ENCODE data around the gene GNAS-AS1. TPM values are rescaled to one million over a fixed set of nuclear protein-coding genes. Genes with fewer than 3 reads are reported as not detected.
A peak's percentile ranks its signal among the peaks of the same experiment; 100 is the strongest.

GNAS-AS1 gene
- polyA plus RNA-seq, 1 donor from 2014 or later: not detected

DNA sequence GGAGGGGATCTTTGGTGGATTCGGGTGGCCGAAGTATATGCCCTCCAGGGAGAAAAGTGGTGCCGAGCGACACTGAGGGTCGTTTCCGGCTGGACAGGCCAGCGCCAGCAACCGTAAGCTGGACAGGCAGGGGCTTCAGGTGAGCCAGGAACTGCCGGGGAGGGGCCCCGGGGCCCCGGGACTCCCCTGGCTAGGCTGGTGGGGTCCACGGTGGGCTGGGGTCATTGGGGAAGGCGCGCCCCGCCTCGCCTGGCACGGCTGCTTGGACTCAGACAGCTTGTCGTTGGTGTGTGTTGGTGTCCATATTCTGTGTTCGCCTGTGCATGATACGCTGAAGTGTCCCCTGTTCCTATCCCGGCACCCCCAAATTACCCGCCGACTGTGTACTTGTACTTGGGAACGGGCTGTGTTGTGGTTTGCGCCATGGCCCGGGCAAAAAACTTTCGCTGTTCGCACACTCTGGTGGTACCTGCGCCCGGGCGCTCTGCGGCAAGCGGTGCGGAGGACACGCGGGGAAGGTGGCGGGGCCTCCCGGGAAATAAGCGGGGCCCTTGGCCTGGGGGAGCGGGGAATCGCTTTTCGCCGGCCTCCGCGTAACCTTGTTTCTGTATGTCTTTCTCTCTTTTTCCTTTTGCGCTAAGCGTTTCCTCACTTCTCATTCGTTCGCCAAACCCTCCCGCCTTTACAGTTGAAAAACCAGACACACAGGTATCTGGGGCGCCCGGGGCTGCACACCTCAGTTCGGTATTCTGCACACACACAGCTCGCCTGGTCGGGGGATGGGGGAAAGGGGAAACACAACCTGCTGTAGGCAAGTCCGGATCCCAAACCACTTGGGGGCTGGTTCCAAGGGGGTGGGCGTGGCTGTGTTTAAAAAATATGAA is 5.0 kb upstream of the GNAS-AS1 start:
- peak overlapping the region in 3 of 4 donors; percentile 44 to 55 (median 52) for H3K4me3 Mint-ChIP-seq
- H3K4me1 Mint-ChIP-seq: peaks cover 4 to 11% (median 7%) of the 10 kb centered on the region in 3 donors
- no peaks in the 10 kb centered on the region for H3K9me3 Mint-ChIP-seq
- no peaks in the 10 kb centered on the region for H3K36me3 Mint-ChIP-seq
- H3K27ac Mint-ChIP-seq: no peak overlapping the region
- H3K27me3 Mint-ChIP-seq: peaks cover 41% of the 10 kb centered on the region

DNA sequence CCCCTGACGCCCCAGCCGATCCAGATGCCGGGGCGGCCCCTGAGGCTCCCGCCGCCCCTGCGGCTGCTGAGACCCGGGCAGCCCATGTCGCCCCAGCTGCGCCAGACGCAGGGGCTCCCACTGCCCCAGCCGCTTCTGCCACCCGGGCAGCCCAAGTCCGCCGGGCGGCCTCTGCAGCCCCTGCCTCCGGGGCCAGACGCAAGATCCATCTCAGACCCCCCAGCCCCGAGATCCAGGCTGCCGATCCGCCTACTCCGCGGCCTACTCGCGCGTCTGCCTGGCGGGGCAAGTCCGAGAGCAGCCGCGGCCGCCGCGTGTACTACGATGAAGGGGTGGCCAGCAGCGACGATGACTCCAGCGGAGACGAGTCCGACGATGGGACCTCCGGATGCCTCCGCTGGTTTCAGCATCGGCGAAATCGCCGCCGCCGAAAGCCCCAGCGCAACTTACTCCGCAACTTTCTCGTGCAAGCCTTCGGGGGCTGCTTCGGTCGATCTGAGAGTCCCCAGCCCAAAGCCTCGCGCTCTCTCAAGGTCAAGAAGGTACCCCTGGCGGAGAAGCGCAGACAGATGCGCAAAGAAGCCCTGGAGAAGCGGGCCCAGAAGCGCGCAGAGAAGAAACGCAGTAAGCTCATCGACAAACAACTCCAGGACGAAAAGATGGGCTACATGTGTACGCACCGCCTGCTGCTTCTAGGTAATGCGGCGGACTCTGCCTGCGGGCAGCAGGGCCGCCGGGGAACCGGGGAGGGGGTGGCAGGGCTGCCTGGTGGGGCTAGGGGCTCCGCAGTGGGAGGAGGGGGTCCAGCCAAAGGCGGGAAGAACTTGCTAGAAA is 4.2 kb upstream of the GNAS-AS1 start:
- peaks cover 42% of the 10 kb centered on the region for H3K27me3 Mint-ChIP-seq

DNA sequence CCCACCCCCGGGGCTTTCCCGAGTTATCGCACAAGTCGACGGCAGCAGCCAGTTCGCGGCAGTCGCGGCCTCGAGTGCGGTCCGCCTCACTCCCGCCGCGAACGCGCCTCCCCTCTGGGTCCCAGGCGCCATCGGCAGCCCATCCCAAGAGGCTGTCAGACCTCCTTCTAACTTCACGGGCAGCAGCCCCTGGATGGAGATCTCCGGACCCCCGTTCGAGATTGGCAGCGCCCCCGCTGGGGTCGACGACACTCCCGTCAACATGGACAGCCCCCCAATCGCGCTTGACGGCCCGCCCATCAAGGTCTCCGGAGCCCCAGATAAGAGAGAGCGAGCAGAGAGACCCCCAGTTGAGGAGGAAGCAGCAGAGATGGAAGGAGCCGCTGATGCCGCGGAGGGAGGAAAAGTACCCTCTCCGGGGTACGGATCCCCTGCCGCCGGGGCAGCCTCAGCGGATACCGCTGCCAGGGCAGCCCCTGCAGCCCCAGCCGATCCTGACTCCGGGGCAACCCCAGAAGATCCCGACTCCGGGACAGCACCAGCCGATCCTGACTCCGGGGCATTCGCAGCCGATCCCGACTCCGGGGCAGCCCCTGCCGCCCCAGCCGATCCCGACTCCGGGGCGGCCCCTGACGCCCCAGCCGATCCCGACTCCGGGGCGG is 3.4 kb upstream of the GNAS-AS1 start:
- H3K4me3 Mint-ChIP-seq: peak overlapping the region in 2 of 4 donors; percentile 66 to 72
- peaks cover 49% of the 10 kb centered on the region for H3K27me3 Mint-ChIP-seq
- peak overlapping the region in 1 of 3 donors; percentile 46 for H3K27ac Mint-ChIP-seq
- H3K4me1 Mint-ChIP-seq: peaks cover 4 to 19% (median 7%) of the 10 kb centered on the region in 3 donors
- H3K9me3 Mint-ChIP-seq: no peaks in the 10 kb centered on the region
- H3K36me3 Mint-ChIP-seq: no peaks in the 10 kb centered on the region

More for the DNA sequence above, 4.2 kb upstream of the GNAS-AS1 start:
- Mint-ChIP-seq H3K4me3 (peak overlapping the region in 2 of 4 donors; percentile 50 to 52), H3K27ac (no peak overlapping the region), H3K36me3 (no peaks in the 10 kb centered on the region), H3K4me1 (peaks cover 4 to 15% (median 7%) of the 10 kb centered on the region in 3 donors), H3K9me3 (no peaks in the 10 kb centered on the region)

DNA sequence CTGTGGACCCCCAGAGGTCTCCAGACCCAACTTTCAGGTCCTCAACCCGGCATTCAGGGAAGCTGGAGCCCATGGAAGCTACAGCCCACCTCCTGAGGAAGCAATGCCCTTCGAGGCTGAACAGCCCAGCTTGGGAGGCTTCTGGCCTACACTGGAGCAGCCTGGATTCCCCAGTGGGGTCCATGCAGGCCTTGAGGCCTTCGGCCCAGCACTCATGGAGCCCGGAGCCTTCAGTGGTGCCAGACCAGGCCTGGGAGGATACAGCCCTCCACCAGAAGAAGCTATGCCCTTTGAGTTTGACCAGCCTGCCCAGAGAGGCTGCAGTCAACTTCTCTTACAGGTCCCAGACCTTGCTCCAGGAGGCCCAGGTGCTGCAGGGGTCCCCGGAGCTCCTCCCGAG is 2.8 kb upstream of the GNAS-AS1 start:
- Mint-ChIP-seq H3K4me1 (peaks cover 4 to 19% (median 7%) of the 10 kb centered on the region in 3 donors), H3K4me3 (no peak overlapping the region), H3K9me3 (no peaks in the 10 kb centered on the region), H3K27me3 (peaks cover 47% of the 10 kb centered on the region), H3K36me3 (no peaks in the 10 kb centered on the region), H3K27ac (peak overlapping the region in 1 of 3 donors; percentile 46)

DNA sequence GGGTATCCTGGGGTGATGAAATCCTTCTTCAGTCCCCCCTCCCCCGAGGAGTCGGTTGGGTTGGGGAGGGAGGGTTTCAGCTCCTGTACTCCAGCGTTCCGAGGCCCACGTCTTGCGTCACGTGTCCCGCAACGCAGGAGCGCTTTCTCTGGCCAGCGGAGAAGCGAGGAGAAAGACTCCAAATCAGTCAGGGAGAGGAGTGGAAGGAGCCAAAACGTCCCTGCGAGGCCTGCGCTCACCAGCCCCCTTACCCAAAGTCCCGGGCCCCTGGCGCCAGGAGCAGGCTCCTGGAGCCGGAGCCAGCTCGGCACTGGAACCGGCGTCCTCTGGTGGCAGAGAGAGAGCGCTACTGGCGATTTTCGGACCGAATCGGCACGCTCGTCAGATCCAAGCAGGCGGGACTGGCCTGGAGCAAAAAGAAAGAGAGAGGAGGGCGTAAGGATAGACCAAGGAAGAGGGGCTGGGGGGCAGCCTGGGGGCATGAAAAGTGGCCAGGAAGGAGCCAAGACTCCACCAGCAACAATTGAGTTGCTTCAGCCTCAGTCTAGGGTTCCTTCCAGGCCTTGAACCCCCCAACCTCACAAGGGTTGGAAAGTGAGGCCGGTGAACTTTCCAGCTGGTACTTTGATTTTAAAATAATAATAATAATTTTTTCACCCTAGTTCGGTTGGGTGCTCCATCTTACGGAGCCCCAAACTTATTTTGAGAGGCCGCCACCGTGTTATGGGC is 2.0 kb upstream of the GNAS-AS1 start, which contains the start of gene GNAS:
GNAS (plus strand) TSS at position 174 of the 729 bp plus-strand sequence.
- Mint-ChIP-seq H3K27ac (no peak within 1 kb of the TSS), H3K27me3 (peaks cover 42% of the 10 kb centered on the region), H3K4me3 (peak within 1 kb of the TSS; percentile 85 to 92 (median 87)), H3K4me1 (peaks cover 8 to 19% (median 8%) of the 10 kb centered on the region in 3 donors), H3K9me3 (no peaks in the 10 kb centered on the region), H3K36me3 (no peaks in the 10 kb centered on the region)

DNA sequence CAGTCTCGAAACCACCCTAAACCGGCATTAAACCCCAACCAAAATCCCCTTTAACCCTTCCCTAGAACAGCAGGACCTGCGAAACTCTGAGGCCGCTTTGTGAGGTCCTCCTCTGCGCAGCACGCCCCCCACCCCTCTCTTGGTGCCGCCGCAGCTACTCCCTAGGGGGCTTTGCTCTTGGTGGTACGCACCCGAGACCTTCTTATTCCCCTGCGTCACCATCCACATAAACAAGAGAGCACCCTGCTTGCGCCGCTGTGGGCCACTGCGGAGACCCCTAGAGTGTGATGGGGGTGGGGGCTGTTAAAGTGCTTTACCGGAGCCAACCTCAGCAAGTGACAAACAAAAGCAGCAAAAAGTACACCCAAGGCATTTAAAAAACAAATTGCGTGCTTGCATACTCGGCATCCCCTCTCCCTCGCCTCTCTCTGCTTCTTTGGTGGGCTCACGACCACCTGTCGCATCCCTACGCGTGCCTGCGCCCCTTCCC is 1.3 kb upstream of the GNAS-AS1 start:
- H3K9me3 Mint-ChIP-seq: no peaks in the 10 kb centered on the region
- H3K4me3 Mint-ChIP-seq: peak overlapping the region; percentile 85 to 92 (median 87)
- no peaks in the 10 kb centered on the region for H3K36me3 Mint-ChIP-seq
- H3K27me3 Mint-ChIP-seq: peaks cover 42% of the 10 kb centered on the region
- peaks cover 9 to 19% (median 12%) of the 10 kb centered on the region in 3 donors for H3K4me1 Mint-ChIP-seq
- H3K27ac Mint-ChIP-seq: no peak overlapping the region

DNA sequence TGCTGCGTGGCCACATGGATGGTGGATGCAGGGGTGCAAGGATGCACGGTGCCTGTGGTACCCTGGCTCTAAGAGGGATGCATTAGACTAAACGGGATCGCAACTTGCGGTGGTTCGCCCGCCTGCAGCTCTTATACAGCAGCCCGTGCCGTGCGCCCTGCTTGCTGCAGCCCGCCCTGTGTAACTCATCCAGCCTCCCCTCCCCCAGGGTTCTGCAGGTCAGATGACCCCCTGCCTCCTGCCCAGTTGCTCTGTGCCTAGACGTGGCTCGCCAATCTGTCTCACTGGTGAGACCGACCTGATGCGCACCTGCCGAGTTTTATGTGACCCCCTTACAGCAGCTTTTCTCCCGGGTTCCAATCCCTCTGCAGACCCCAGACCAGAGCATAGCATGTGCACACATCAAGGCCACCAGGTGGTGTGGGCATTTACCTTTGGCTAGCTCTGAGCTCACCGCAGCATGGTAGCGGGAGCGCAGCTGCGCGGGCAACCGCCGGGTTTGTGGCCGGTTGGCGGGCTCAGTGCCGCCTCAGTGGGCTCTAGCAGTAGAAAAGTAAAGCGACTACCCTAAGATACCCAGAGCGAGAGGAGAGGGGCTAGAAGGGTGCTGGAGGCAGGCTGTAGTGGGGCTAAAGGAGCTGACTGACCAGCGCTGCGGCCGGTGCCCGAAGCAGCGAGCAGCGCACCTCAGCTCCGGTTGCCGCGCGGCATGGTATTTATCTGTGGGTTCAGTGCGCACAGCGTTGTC is 693 bp upstream of the GNAS-AS1 start:
- Mint-ChIP-seq H3K27ac (no peak overlapping the region), H3K4me3 (peak overlapping the region; percentile 85 to 93 (median 90)), H3K4me1 (peaks cover 9 to 19% (median 12%) of the 10 kb centered on the region in 3 donors), H3K9me3 (no peaks in the 10 kb centered on the region), H3K27me3 (peaks cover 44% of the 10 kb centered on the region), H3K36me3 (no peaks in the 10 kb centered on the region)

DNA sequence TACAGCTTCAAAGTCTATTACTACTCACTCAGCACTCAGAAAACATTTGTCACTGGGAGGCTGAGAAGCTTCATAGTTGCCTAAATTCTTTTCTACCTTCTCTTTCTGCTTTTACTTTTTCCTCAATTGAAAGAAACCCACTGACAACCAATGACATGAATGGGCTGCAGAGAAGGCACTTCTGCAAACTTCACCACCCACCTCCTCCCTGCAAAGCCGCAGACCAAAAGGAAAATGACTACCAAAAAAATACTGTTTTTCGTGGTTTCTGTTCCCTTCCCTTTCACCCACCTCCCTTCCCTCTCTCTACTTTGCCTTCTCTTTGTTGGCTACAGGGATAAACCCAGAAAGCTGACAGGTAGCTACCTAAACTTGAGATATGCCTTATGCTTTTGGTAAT is 3.2 kb downstream of the GNAS-AS1 start:
- Mint-ChIP-seq H3K27me3 (peaks cover 39% of the 10 kb centered on the region), H3K36me3 (no peaks in the 10 kb centered on the region), H3K4me3 (no peak overlapping the region), H3K9me3 (no peaks in the 10 kb centered on the region), H3K27ac (no peak overlapping the region), H3K4me1 (peaks cover 6 to 12% (median 8%) of the 10 kb centered on the region in 3 donors)

DNA sequence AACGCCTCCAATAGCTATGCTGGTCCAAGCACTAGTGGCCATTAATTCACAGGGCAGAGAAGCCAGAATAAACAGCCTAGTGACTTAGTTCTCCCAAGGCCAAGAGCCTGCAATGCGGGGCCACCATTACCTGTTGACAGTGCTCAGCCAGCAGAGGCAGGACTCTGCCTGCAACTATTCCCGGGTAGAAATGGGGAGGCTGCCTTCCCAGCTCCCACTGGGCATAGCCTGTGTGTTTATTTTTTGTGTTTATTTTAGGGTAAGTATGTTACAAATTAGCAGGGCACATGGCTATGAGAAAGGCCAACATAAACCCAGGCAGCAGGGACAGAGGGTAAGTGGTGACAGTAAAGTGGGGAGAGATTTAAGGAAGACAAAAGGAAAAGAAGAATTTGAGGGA is 5.0 kb downstream of the GNAS-AS1 start:
- no peak overlapping the region for H3K27ac Mint-ChIP-seq
- H3K4me3 Mint-ChIP-seq: no peak overlapping the region
- H3K9me3 Mint-ChIP-seq: no peaks in the 10 kb centered on the region
- peaks cover 31% of the 10 kb centered on the region for H3K27me3 Mint-ChIP-seq
- H3K4me1 Mint-ChIP-seq: peaks cover 4 to 8% (median 6%) of the 10 kb centered on the region in 3 donors
- H3K36me3 Mint-ChIP-seq: peaks cover 4% of the 10 kb centered on the region

DNA sequence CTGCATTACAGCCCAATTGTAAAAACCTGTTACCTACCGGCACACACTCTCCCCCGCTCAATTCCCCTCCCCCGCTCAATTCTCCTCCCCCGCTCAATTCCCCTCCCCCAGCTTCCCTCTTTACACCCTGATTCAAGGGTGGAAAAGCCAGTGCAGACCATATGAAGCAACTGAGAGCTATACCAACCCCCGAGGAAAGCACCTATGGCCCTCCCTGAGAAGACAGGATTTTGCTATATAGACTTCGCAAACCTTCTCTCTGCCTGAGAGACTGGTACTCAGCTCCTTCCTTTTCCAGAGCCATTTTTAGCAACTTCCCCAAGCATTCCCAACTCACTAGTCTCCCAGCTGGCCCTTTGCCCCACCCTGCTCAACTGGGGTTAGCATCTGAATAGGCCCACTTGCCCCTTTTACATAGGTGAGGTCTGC is 7.6 kb downstream of the GNAS-AS1 start:
- Mint-ChIP-seq H3K27me3 (peaks cover 21% of the 10 kb centered on the region), H3K36me3 (peaks cover 4% of the 10 kb centered on the region), H3K4me1 (peaks cover 0 to 5% (median 4%) of the 10 kb centered on the region in 3 donors), H3K4me3 (no peak overlapping the region), H3K27ac (no peak overlapping the region), H3K9me3 (no peaks in the 10 kb centered on the region)

DNA sequence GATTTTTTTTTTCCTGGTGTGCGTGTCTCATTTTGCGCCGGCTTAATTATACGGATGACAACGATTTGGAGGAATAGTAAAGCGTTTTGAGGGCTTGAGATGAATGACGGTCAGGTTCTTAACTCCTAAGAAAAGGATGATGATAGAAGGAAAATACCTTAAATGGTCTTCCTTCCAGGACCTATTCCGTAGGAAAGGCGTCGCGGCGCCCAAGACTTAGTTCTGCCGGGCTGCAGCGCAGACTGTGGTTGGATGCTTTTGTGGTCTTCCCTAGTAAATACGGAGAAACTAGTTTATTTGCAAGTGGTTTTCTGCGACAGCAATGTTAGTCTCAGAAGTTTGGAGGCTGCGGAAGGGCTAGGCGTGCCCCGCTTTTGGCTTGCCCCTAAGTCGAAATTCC is 8.4 kb downstream of the GNAS-AS1 start:
- Mint-ChIP-seq H3K9me3 (no peaks in the 10 kb centered on the region), H3K4me3 (no peak overlapping the region), H3K36me3 (peaks cover 4% of the 10 kb centered on the region), H3K27me3 (peaks cover 24% of the 10 kb centered on the region), H3K4me1 (peaks cover 0 to 2% (median 0%) of the 10 kb centered on the region in 3 donors), H3K27ac (peak overlapping the region in 2 of 3 donors; percentile 24 to 91)

DNA sequence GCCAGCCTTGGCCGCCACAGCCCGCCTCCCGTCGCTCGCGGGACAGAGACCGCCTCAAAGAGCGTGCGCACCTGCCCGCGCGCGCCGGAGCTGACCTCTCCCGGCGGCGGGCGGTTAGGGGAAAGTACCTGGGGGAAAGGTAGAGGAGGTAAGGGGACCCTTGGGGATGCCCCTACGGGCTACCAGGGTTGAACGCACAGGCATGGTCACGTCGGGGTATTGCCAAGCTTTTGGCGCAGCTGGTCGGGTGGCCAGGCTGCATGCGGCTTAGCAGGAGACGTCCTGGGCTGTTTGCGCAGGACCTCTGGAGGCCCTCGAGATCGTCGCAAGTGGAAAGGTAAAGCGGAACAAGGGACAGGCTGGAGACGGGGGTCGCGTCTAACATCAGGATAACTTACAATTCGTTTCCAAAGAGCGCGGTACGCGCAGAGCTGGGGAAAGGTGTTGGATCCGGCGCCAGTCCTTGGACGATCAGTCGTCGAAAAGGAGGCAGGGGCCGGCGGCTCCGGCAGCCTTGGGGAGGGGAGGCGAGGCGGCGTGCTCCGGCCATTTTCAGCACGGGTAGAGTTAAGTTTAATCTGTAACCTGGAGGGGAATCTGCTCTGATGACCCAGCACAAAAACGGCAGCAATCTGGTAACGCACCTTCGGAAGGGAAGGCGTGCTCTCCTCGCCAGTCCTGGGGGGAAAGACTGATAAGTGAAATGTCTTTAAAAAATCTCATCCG is 9.0 kb downstream of the GNAS-AS1 start:
- peak overlapping the region in 2 of 3 donors; percentile 24 to 91 for H3K27ac Mint-ChIP-seq
- peaks cover 4% of the 10 kb centered on the region for H3K36me3 Mint-ChIP-seq
- no peak overlapping the region for H3K4me3 Mint-ChIP-seq
- peaks cover 24% of the 10 kb centered on the region for H3K27me3 Mint-ChIP-seq
- peaks cover 0 to 2% (median 0%) of the 10 kb centered on the region in 3 donors for H3K4me1 Mint-ChIP-seq
- no peaks in the 10 kb centered on the region for H3K9me3 Mint-ChIP-seq

Measured in IgD-negative memory B cell (primary cell).